ENCODE measurements around the gene ABCD1. TPM values are rescaled to one million over a fixed set of nuclear protein-coding genes. Genes with fewer than 3 reads are reported as not detected.

Gene ABCD1
- polyA plus RNA-seq, 1 donor from 2014 or later: 3.6 TPM

DNA sequence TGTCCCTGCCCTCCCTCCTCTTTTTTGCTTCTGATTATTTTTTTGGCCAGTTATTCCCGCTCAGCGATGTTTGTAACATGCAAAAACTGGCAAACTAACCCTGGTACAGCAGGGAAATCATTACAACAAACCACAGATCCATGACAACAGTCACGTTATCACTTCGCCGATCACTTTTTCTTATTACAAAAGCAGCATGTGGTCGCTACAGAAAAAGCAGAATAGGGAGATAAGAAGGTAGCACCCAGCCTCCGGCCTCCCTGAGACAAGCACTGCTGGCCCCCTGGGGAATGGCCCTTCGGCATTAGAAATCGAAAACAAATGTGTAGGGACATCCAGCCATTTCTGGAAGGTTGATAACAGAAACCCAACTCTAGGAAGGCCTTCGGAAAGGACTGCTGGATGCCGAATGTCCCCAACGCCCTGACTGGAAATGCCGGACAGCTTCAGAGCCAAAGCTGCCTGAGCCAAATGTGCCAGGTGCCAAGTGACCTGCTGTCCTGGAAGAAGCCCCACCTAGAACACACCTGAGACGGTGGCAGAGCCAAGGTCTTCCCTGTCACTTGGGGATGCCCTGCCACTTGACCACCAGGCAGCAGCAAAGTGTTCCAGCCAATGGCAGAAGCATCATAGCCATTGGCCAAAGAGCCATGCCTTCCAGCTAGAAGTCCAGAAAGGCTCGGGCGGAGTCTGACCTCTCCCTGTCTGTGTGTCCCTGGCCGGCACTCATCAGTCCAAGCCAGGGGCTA is 66.6 kb downstream of the ABCD1 start:
- Histone ChIP-seq H3K79me2 (replicated peaks; ENCODE audit: insufficient read depth, low read length) (peaks cover 29% of the 10 kb centered on the region), H3K9ac (ENCODE audit: low read length) (no peak overlapping the region), H3K9me2 (ENCODE audit: insufficient read depth, low read length) (no peaks in the 10 kb centered on the region), H3K27me3 (ENCODE audit: insufficient read depth, low read depth, low read length) (no peaks in the 10 kb centered on the region), H3F3A (ENCODE audit: insufficient read depth, low read length, poor library complexity, severe bottlenecking) (no peaks in the 10 kb centered on the region), H3K4me3 (ENCODE audit: low read length) (no peak overlapping the region), H2AFZ (ENCODE audit: low read depth, low read length) (no peak overlapping the region), H3K9me3 (ENCODE audit: low read length) (no peaks in the 10 kb centered on the region), H4K20me1 (ENCODE audit: insufficient read depth) (no peaks in the 10 kb centered on the region), H3K36me3 (ENCODE audit: insufficient read depth, low read length) (no peaks in the 10 kb centered on the region), H3K4me2 (ENCODE audit: low read length) (no peak overlapping the region), H3K27ac (ENCODE audit: low read length) (no peak overlapping the region)
- TF ChIP-seq EP300 (conservative IDR thresholded peaks at IDR 0.05; ENCODE audit: poor library complexity, severe bottlenecking): no peak

- Histone ChIP-seq H3K4me2 (ENCODE audit: low read length) (no peak overlapping the region), H4K20me1 (ENCODE audit: insufficient read depth) (no peaks in the 10 kb centered on the region), H3K9me2 (ENCODE audit: insufficient read depth, low read length) (no peaks in the 10 kb centered on the region), H3K27ac (ENCODE audit: low read length) (no peak overlapping the region), H3K36me3 (ENCODE audit: insufficient read depth, low read length) (no peaks in the 10 kb centered on the region), H3F3A (ENCODE audit: insufficient read depth, low read length, poor library complexity, severe bottlenecking) (no peaks in the 10 kb centered on the region), H3K9ac (ENCODE audit: low read length) (no peak overlapping the region), H3K79me2 (replicated peaks; ENCODE audit: insufficient read depth, low read length) (peaks cover 37% of the 10 kb centered on the region), H3K4me3 (ENCODE audit: low read length) (peak overlapping the region; percentile 83), H2AFZ (ENCODE audit: low read depth, low read length) (no peak overlapping the region), H3K9me3 (ENCODE audit: low read length) (no peaks in the 10 kb centered on the region), H3K27me3 (ENCODE audit: insufficient read depth, low read depth, low read length) (no peaks in the 10 kb centered on the region)
- TF ChIP-seq MXI1 (conservative IDR thresholded peaks at IDR 0.05; ENCODE audit: poor library complexity, severe bottlenecking) (no peak), RAD21 (conservative IDR thresholded peaks at IDR 0.05) (no peak), SMC3 (conservative IDR thresholded peaks at IDR 0.05; ENCODE audit: poor library complexity) (no peak), EP300 (conservative IDR thresholded peaks at IDR 0.05; ENCODE audit: poor library complexity, severe bottlenecking) (no peak), CTCF (IDR thresholded peaks at IDR 0.05; ENCODE audit: poor library complexity, severe bottlenecking) (no peak), POLR2AphosphoS5 (IDR thresholded peaks at IDR 0.05) (no peak), TAF1 (IDR thresholded peaks at IDR 0.05; ENCODE audit: low read depth) (no peak), EZH2 (IDR thresholded peaks at IDR 0.05; ENCODE audit: borderline replicate concordance, insufficient read depth, low read length, poor library complexity, severe bottlenecking) (no peak)
- TF ChIP-seq, protein P1, sequence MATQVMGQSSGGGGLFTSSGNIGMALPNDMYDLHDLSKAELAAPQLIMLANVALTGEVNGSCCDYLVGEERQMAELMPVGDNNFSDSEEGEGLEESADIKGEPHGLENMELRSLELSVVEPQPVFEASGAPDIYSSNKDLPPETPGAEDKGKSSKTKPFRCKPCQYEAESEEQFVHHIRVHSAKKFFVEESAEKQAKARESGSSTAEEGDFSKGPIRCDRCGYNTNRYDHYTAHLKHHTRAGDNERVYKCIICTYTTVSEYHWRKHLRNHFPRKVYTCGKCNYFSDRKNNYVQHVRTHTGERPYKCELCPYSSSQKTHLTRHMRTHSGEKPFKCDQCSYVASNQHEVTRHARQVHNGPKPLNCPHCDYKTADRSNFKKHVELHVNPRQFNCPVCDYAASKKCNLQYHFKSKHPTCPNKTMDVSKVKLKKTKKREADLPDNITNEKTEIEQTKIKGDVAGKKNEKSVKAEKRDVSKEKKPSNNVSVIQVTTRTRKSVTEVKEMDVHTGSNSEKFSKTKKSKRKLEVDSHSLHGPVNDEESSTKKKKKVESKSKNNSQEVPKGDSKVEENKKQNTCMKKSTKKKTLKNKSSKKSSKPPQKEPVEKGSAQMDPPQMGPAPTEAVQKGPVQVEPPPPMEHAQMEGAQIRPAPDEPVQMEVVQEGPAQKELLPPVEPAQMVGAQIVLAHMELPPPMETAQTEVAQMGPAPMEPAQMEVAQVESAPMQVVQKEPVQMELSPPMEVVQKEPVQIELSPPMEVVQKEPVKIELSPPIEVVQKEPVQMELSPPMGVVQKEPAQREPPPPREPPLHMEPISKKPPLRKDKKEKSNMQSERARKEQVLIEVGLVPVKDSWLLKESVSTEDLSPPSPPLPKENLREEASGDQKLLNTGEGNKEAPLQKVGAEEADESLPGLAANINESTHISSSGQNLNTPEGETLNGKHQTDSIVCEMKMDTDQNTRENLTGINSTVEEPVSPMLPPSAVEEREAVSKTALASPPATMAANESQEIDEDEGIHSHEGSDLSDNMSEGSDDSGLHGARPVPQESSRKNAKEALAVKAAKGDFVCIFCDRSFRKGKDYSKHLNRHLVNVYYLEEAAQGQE (IDR thresholded peaks at IDR 0.05; ENCODE audit: borderline replicate concordance): no peak
Observed at GRCh38 chrX:153792368-153792767, 67.7 kb downstream of the ABCD1 start.

All from neural cell (in vitro differentiated cells).